ENCODE results near the gene LPCAT4.
"Not testable (repeated sequence)": the region's sequence is repeated elsewhere in the genome, so short reads cannot be mapped to it uniquely, and the experiment has no call there.

The LPCAT4 gene

GRCh38 chr15:34357653-34358052 is 9.3 kb downstream of the LPCAT4 start:
- H3K4me3 ChIP-seq (ENCODE audit: low read depth, low read length): no peak overlapping the region
- no peak for TF ChIP-seq CTCF (IDR thresholded peaks at IDR 0.05; ENCODE audit: borderline replicate concordance, insufficient read depth, low read depth, low read length)

- H3K4me3 ChIP-seq (ENCODE audit: low read depth, low read length): no peak overlapping the region
- no peak for TF ChIP-seq CTCF (IDR thresholded peaks at IDR 0.05; ENCODE audit: borderline replicate concordance, insufficient read depth, low read depth, low read length)
These were observed 11.8 kb downstream of the LPCAT4 start for GRCh38 chr15:34355241-34355640.

DNA sequence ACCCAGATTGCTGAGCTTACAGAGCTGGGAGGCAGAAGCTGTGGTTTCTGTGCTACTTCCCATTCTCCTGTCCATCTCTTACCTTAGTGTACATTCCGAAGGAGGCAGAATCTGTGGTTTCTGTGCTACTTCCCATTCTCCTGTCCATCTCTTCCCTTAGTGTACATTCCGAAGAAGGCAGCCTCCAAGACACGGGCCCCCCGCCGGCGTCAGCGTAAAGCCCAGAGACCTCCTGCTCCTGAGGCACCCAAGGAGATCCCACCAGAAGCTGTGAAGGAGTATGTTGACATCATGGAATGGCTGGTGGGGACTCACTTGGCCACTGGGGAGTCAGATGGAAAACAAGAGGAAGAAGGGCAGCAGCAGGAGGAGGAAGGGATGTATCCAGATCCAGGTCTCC is 12.7 kb downstream of the LPCAT4 start:
- H3K4me3 ChIP-seq (ENCODE audit: low read depth, low read length): no peak overlapping the region
- TF ChIP-seq CTCF (IDR thresholded peaks at IDR 0.05; ENCODE audit: borderline replicate concordance, insufficient read depth, low read depth, low read length): no peak

- TF ChIP-seq CTCF (IDR thresholded peaks at IDR 0.05; ENCODE audit: borderline replicate concordance, insufficient read depth, low read depth, low read length): no peak
- H3K4me3 ChIP-seq (ENCODE audit: low read depth, low read length): no peak overlapping the region
These were observed 13.4 kb downstream of the LPCAT4 start for GRCh38 chr15:34353627-34354026.

DNA sequence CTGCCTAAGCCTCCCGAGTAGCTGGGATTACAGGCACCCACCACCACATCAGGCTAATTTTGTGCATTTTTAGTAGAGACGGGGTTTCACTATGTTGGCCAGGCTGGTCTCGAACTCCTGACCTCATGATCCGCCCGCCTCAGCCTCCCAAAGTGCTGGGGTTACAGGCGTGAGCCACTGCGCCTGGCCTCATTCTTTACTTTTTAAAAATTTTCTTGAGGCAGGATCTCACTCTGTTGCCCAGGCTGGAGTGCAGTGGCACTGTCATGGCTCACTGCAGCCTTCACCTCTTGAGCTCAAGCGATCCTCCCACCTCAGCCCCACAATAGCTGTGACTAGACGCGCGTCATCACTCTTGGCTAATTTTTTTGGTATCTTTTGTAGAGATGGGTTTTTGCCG is 14.0 kb downstream of the LPCAT4 start:
- not testable (repeated sequence) for H3K4me3 ChIP-seq (ENCODE audit: low read depth, low read length)

GRCh38 chr15:34349769-34350168 is 17.2 kb downstream of the LPCAT4 start:
- H3K4me3 ChIP-seq (ENCODE audit: low read depth, low read length): no peak overlapping the region
- TF ChIP-seq CTCF (IDR thresholded peaks at IDR 0.05; ENCODE audit: borderline replicate concordance, insufficient read depth, low read depth, low read length): no peak

DNA sequence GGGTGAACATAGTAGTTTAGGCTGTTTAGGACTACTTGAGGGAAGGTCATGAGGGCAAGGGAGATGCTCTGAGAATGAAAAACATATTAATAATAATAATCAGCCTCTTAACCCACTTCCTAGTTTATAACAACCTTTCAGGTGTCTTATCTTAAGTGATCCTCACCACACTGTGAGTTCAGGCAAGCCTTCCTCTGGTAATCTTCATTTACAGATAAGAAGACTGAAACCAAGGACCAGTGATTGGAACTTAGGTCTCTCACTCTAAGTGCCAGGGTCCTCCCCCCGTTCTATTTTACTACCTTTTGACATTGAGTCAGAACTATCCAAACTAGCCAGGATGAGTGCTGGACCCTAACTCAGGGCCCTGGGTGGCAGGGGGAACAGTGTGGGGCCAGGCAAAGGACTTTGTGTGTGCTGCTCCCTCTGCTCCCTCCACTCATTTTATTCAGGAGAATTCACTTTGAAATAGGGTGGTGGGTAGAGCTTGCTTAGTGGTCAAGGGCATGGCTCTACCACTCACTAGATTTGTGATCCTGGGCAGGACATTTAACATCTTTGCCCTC is 18.2 kb downstream of the LPCAT4 start:
- no peak overlapping the region for H3K4me3 ChIP-seq (ENCODE audit: low read depth, low read length)
- no peak for TF ChIP-seq CTCF (IDR thresholded peaks at IDR 0.05; ENCODE audit: borderline replicate concordance, insufficient read depth, low read depth, low read length)
